Breast epithelium (tissue), 4 donors: ENCODE measurements around the gene PDE4D. TPM values are rescaled to one million over a fixed set of nuclear protein-coding genes. Genes with fewer than 3 reads are reported as not detected.

Source experiments
- DNase-seq, 2 donors: peaks; one replicate each; pipeline ENCODE4 v3.0.0-alpha.2; 2019; ENCODE audit warnings: low spot score in 2 of 2
- H3K27ac ChIP-seq, 2 donors: fragments of 200-600 bp; sonication (generic) in 1 of 2; one replicate each; pipeline ENCODE4 v1.5.1; 2016 to 2019; ENCODE audit warnings: mild to moderate bottlenecking in 1 of 2
- H3K27me3 ChIP-seq, 2 donors: fragments of 200-600 bp; sonication (generic) in 1 of 2; one replicate each; pipeline versions ENCODE4 v1.5.1 to v1.6.0; 2017 to 2019; ENCODE audit warnings: control low read depth in 1 of 2, mild to moderate bottlenecking in 1 of 2
- H3K36me3 ChIP-seq: fragments of 200-600 bp; one replicate; pipeline ENCODE4 v1.5.1; 2019
- H3K4me1 ChIP-seq, 2 donors: fragments of 200-600 bp; sonication (generic); one replicate each; pipeline ENCODE4 v1.5.1; 2016 to 2019; ENCODE audit warnings: control low read depth in 1 of 2
- H3K4me3 ChIP-seq, 3 donors: fragments of 200-600 bp; sonication (generic); 1 replicate in 2 of 3; 2 replicates in 1 of 3; pipeline ENCODE4 v1.5.1; 2016 to 2019; ENCODE audit warnings: mild to moderate bottlenecking in 3 of 3, moderate library complexity in 2 of 3
- H3K9me3 ChIP-seq, 2 donors: fragments of 200-600 bp; sonication (generic) in 1 of 2; one replicate each; pipeline ENCODE4 v1.5.1; 2016 to 2019; ENCODE audit warnings: control low read depth in 1 of 2
- POLR2A ChIP-seq: fragments of 450-650 bp; IDR thresholded peaks from one replicate; pipeline ENCODE4 v1.6.1; 2016; ENCODE audit warnings: antibody characterized with exemption, mild to moderate bottlenecking, moderate library complexity
- POLR2AphosphoS5 ChIP-seq, 3 donors: sonication (generic); formaldehyde crosslinking; IDR thresholded peaks; one replicate each; pipeline ENCODE4 v1.6.1; 2017; ENCODE audit warnings: antibody characterized with exemption in 3 of 3
- intact Hi-C: fragments of 100-400 bp; cut with DNase I; formaldehyde crosslinking; loops from one replicate; pipeline ENCODE4 v1.15.1; 2023; ENCODE audit warnings: low total_unique reads
- total RNA-seq, 3 donors: library from RNA; depleted of rRNA; stranded (reverse); fragments of >200 nt; gene quantifications; one replicate each; pipeline ENCODE4 v1.1.0, GENCODE V29; 2016
- TF ChIP-seq, protein P1 (sequence below), 3 donors: fragments of 450-650 bp; IDR thresholded peaks; one replicate each; pipeline ENCODE4 v1.5.1; 2016 to 2017; ENCODE audit warnings: antibody characterized with exemption in 3 of 3, mild to moderate bottlenecking in 3 of 3, moderate library complexity in 3 of 3

The PDE4D gene
- total RNA-seq, 3 donors from 2014 or later, result 14.4 to 37.4 (median 28.2) TPM

GRCh38 chr5:59838067-59838466, 55.5 kb downstream of the PDE4D start:
- H3K9me3 ChIP-seq, result no peaks in the 10 kb centered on the region
- intact Hi-C loops, result no loop called here

DNA sequence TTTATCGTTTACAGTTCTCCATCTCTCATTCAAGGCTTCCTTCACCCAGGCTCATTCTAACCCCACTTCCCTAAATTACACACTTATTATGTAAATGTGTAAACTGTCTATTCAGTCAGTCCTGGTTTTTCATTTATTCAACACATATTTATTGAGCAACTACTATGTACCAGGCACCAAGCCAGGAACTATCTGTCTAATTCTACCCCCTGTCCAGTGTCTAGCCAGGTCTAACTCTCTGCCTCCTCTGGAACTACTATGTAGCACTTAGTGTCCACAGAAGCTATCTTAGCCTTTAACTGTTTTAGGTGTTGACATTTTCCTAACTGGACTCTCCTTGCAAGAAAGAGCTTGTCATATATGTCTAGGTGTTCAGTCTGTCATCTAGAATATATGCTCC, 56.5 kb downstream of the PDE4D start:
- intact Hi-C loops, result no loop called here
- no peak overlapping the region for H3K4me3 ChIP-seq
- no peak for DNase-seq

More at GRCh38 chr5:59838067-59838466, 55.5 kb downstream of the PDE4D start:
- DNase-seq, result no peak
- Histone ChIP-seq H3K27ac (no peak overlapping the region), H3K36me3 (no peaks in the 10 kb centered on the region), H3K4me1 (no peaks in the 10 kb centered on the region), H3K4me3 (no peak overlapping the region), H3K27me3 (no peaks in the 10 kb centered on the region)
- TF ChIP-seq, protein P1, sequence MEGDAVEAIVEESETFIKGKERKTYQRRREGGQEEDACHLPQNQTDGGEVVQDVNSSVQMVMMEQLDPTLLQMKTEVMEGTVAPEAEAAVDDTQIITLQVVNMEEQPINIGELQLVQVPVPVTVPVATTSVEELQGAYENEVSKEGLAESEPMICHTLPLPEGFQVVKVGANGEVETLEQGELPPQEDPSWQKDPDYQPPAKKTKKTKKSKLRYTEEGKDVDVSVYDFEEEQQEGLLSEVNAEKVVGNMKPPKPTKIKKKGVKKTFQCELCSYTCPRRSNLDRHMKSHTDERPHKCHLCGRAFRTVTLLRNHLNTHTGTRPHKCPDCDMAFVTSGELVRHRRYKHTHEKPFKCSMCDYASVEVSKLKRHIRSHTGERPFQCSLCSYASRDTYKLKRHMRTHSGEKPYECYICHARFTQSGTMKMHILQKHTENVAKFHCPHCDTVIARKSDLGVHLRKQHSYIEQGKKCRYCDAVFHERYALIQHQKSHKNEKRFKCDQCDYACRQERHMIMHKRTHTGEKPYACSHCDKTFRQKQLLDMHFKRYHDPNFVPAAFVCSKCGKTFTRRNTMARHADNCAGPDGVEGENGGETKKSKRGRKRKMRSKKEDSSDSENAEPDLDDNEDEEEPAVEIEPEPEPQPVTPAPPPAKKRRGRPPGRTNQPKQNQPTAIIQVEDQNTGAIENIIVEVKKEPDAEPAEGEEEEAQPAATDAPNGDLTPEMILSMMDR (IDR thresholded peaks at IDR 0.05), result no peak
- no peak for TF ChIP-seq POLR2AphosphoS5 (IDR thresholded peaks at IDR 0.05)
- TF ChIP-seq POLR2A, result no peak

GRCh38 chr5:59835800-59836199, 57.7 kb downstream of the PDE4D start:
- Histone ChIP-seq H3K9me3 (no peaks in the 10 kb centered on the region), H3K4me3 (no peak overlapping the region), H3K36me3 (no peaks in the 10 kb centered on the region), H3K27me3 (no peaks in the 10 kb centered on the region), H3K27ac (no peak overlapping the region), H3K4me1 (no peaks in the 10 kb centered on the region)
- DNase-seq, result no peak
- TF ChIP-seq, protein P1 (IDR thresholded peaks at IDR 0.05), result no peak
- TF ChIP-seq POLR2A, result no peak
- TF ChIP-seq POLR2AphosphoS5 (IDR thresholded peaks at IDR 0.05), result no peak
- intact Hi-C loops, result no loop called here

More for the DNA sequence above, 56.5 kb downstream of the PDE4D start:
- no peak overlapping the region for H3K27ac ChIP-seq
- H3K4me1 ChIP-seq, result no peaks in the 10 kb centered on the region
- TF ChIP-seq, protein P1 (IDR thresholded peaks at IDR 0.05), result no peak
- H3K27me3 ChIP-seq, result no peaks in the 10 kb centered on the region
- H3K9me3 ChIP-seq, result no peaks in the 10 kb centered on the region
- no peaks in the 10 kb centered on the region for H3K36me3 ChIP-seq

- TF ChIP-seq, protein P1 (IDR thresholded peaks at IDR 0.05), result no peak
- TF ChIP-seq POLR2AphosphoS5 (IDR thresholded peaks at IDR 0.05) (no peak), POLR2A (no peak)
- Histone ChIP-seq H3K9me3 (no peaks in the 10 kb centered on the region), H3K27ac (no peak overlapping the region), H3K27me3 (no peaks in the 10 kb centered on the region), H3K4me1 (no peaks in the 10 kb centered on the region), H3K36me3 (no peaks in the 10 kb centered on the region), H3K4me3 (no peak overlapping the region)
- intact Hi-C loops, result no loop called here
- no peak for DNase-seq
Measured at GRCh38 chr5:59833448-59833847, 60.1 kb downstream of the PDE4D start.

GRCh38 chr5:59832577-59833301, 60.8 kb downstream of the PDE4D start:
- no peaks in the 10 kb centered on the region for H3K4me1 ChIP-seq
- TF ChIP-seq POLR2AphosphoS5 (IDR thresholded peaks at IDR 0.05) (no peak), POLR2A (no peak)
- TF ChIP-seq, protein P1 (IDR thresholded peaks at IDR 0.05), result no peak
- H3K9me3 ChIP-seq, result no peaks in the 10 kb centered on the region
- DNase-seq, result no peak
- H3K4me3 ChIP-seq, result no peak overlapping the region
- H3K27me3 ChIP-seq, result no peaks in the 10 kb centered on the region
- no peaks in the 10 kb centered on the region for H3K36me3 ChIP-seq
- intact Hi-C loops, result no loop called here
- no peak overlapping the region for H3K27ac ChIP-seq
